HepG2 (cell line): ENCODE measurements around the gene ABCG2. TPM values are rescaled to one million over a fixed set of nuclear protein-coding genes. Genes with fewer than 3 reads are reported as not detected.

Experiments used
- CEBPB ChIP-seq: IDR thresholded peaks from 2 replicates; pipeline ENCODE4 v1.6.1; 2011; ENCODE audit warnings: low read depth, low read length, improper control_type of control experiment, borderline replicate concordance
- FOXK2 ChIP-seq: fragments of 450-650 bp; IDR thresholded peaks from 2 replicates; pipeline ENCODE4 v1.6.1; 2016
- HNF1A ChIP-seq, 2 experiments: sonication (generic) in 1 of 2; formaldehyde crosslinking in 1 of 2; IDR thresholded peaks; 2 replicates each; pipeline versions ENCODE4 v1.4.0 to v1.6.1; 2016 to 2020; ENCODE audit warnings: borderline replicate concordance in 1 of 2, low read depth in 1 of 2, mild to moderate bottlenecking in 1 of 2, missing genetic modification reagents in 1 of 2
- MLLT10 ChIP-seq: sonication (generic); formaldehyde crosslinking; IDR thresholded peaks from 2 replicates; pipeline ENCODE4 v1.4.0; 2020; ENCODE audit warnings: missing genetic modification reagents
- ZBTB40 ChIP-seq, 2 experiments: fragments of 450-650 bp in 1 of 2; sonication (generic) in 1 of 2; formaldehyde crosslinking in 1 of 2; IDR thresholded peaks; 2 replicates each; pipeline versions ENCODE4 v1.6.1 to v1.8.0; 2016 to 2022; ENCODE audit warnings: antibody characterized with exemption in 1 of 2, mild to moderate bottlenecking in 1 of 2, missing genetic modification reagents in 1 of 2
- ZBTB43 ChIP-seq: sonication (generic); formaldehyde crosslinking; conservative IDR thresholded peaks from 2 replicates; pipeline ENCODE4 v1.4.0; 2020; ENCODE audit warnings: missing genetic modification reagents
- ZNF784 ChIP-seq: sonication (generic); formaldehyde crosslinking; IDR thresholded peaks from 2 replicates; pipeline ENCODE4 v1.5.1; 2020; ENCODE audit warnings: missing genetic modification reagents, mild to moderate bottlenecking, borderline replicate concordance
- polyA plus RNA-seq, 8 experiments: library from polyadenylated mRNA; depleted of rRNA in 3 of 8; stranded (reverse) in 7 of 8; unstranded in 1 of 8; fragments of >200 nt; fragmentation: Illumina TruSeq in 4 of 8; extraction: Trizol in 4 of 8; gene quantifications; 2 replicates each; pipeline versions ENCODE4 v1.2.1 to v1.2.3, GENCODE V29; 2011 to 2016; ENCODE audit warnings: low read depth in 4 of 8, missing spikeins in 1 of 8, mixed read lengths in 1 of 8; ENCODE audit not compliant: insufficient read depth in 1 of 8
- total RNA-seq, 5 experiments: library from RNA; depleted of rRNA; stranded (reverse); fragments of >200 nt; fragmentation: Illumina TruSeq; extraction: Trizol; gene quantifications; 2 replicates each; pipeline ENCODE4 v1.2.3, GENCODE V29; 2016; ENCODE audit warnings: low read depth in 1 of 5

The ABCG2 gene
- total and polyA plus RNA-seq, 2 of the 13 experiments (the other 11 are each of a cell fraction or from before 2014, with no cell fraction given): 10.0 to 15.7 TPM

GRCh38 chr4:88109123-88109881 is 49.1 kb downstream of the ABCG2 start (continued):
- TF ChIP-seq ZBTB43 (CRISPR knock-in tag): peak; percentile 48; the same call in 1 of the 2 replicates
- TF ChIP-seq HNF1A (IDR thresholded peaks at IDR 0.05; ENCODE audit: low read depth): peak; percentile 65; the same call in 1 of the 2 replicates
- peak; percentile 75; the same call in 1 of the 2 replicates for TF ChIP-seq HNF1A (CRISPR knock-in tag; IDR thresholded peaks at IDR 0.05; ENCODE audit: borderline replicate concordance)
- TF ChIP-seq ZBTB40 (IDR thresholded peaks at IDR 0.05): no peak
- no peak; the same call in 1 of the 2 replicates for TF ChIP-seq ZBTB40 (CRISPR knock-in tag; IDR thresholded peaks at IDR 0.05)
- TF ChIP-seq CEBPB: no peak
- TF ChIP-seq FOXK2: no peak
- TF ChIP-seq ZNF784 (CRISPR knock-in tag): no peak
- TF ChIP-seq MLLT10 (CRISPR knock-in tag): no peak
